HG03159 (cell line): Measurements from ENCODE around the gene ZFTA.
"Not testable (repeated sequence)": the region's sequence is repeated elsewhere in the genome, so short reads cannot be mapped to it uniquely, and the experiment has no call there.

ENCODE experiments used
- ATAC-seq: cut with Tn5 transposase; IDR thresholded peaks from one replicate; pipeline ENCODE4 v1.9.1; 2021; ENCODE audit warnings: mild to moderate bottlenecking, moderate library complexity; ENCODE audit not compliant: unreplicated experiment

Gene ZFTA

GRCh38 chr11:63768237-63769041 lies at the start of gene ZFTA:
Gene ZFTA (minus strand): TSS chr11:63768775. CDS start chr11:63768622, 153 bp downstream.
- no peak for ATAC-seq

- ATAC-seq = no peak
These were observed 49.4 kb upstream of the ZFTA start for GRCh38 chr11:63817758-63818498.

- ATAC-seq = no peak
These were observed 48.2 kb upstream of the ZFTA start for GRCh38 chr11:63816732-63817131.

GRCh38 chr11:63816166-63816565 lies 47.6 kb upstream of the ZFTA start:
- no peak for ATAC-seq

GRCh38 chr11:63814383-63814736 lies 45.8 kb upstream of the ZFTA start:
- no peak for ATAC-seq

- ATAC-seq = peak; percentile 47
These were observed 45.2 kb upstream of the ZFTA start for GRCh38 chr11:63813563-63814382.

GRCh38 chr11:63813035-63813562 lies 44.5 kb upstream of the ZFTA start, which contains the start of gene SPINDOC:
Gene SPINDOC (plus strand): TSS chr11:63813456. CDS start chr11:63813687, 231 bp downstream.
- ATAC-seq = peak; percentile 74

GRCh38 chr11:63811522-63811921 lies 42.9 kb upstream of the ZFTA start:
- no peak for ATAC-seq

GRCh38 chr11:63810383-63810782 lies 41.8 kb upstream of the ZFTA start:
- ATAC-seq = not testable (repeated sequence)

- ATAC-seq = no peak
These were observed 37.4 kb upstream of the ZFTA start for GRCh38 chr11:63805844-63806415.

- ATAC-seq = no peak
These were observed 35.7 kb upstream of the ZFTA start for GRCh38 chr11:63804259-63804658.

- ATAC-seq = no peak
These were observed 34.3 kb upstream of the ZFTA start for GRCh38 chr11:63802637-63803414.

GRCh38 chr11:63800921-63801320 lies 32.3 kb upstream of the ZFTA start:
- ATAC-seq = no peak

GRCh38 chr11:63795066-63795465 lies 26.5 kb upstream of the ZFTA start:
- ATAC-seq = no peak

- no peak for ATAC-seq
These were observed 24.6 kb upstream of the ZFTA start for GRCh38 chr11:63793161-63793560.

GRCh38 chr11:63791495-63792167 lies 23.1 kb upstream of the ZFTA start:
- no peak for ATAC-seq

- ATAC-seq = no peak
These were observed 17.2 kb upstream of the ZFTA start for GRCh38 chr11:63785823-63786222.

- no peak for ATAC-seq
These were observed 15.5 kb upstream of the ZFTA start for GRCh38 chr11:63783925-63784592.

- no peak for ATAC-seq
These were observed 14.2 kb upstream of the ZFTA start for GRCh38 chr11:63782749-63783148.
